ENCODE results near the gene GATAD2A.

DNA sequence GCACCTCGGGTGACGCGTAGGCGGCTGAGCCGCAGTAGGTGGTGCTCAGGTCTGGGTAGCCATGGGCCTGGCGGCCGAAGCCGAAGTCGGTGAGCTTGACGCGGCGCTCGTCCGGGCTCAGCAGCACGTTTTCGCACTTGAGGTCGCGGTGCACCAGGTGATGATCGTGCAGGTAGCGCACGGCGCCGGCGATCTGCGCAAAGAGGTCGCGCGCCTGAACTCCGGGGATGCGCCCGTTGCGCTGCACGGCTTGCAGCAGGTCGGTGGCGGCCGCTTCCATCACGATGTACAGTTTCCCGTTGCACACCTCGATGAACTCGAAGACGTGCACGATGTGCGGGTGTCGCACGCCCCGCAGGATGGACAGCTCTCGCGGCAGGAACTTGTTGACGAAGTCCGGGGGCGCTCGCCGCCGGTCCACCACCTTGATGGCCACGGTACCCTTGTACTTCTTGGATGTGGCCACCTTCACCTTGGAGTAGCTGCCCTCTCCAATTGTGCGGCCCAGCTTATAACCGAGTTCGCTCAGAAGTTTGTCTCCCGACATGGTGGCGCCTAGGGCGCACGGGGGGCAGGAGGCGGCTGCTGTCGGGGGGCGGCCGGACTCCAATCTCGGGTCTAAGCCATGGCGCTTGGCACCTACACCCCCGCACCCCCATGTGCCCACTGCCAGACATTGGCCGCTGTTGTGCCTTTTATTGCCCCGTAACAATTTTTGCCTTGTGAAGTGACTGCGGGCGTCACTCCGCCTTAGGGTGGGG, 109.6 kb downstream of the GATAD2A start, which contains the start of gene TSSK6:
- TF ChIP-seq POLR2A (IDR thresholded peaks at IDR 0.05) (no peak), POLR2AphosphoS5 (IDR thresholded peaks at IDR 0.05) (no peak), EP300 (IDR thresholded peaks at IDR 0.05) (no peak)
- TF ChIP-seq, protein P1, sequence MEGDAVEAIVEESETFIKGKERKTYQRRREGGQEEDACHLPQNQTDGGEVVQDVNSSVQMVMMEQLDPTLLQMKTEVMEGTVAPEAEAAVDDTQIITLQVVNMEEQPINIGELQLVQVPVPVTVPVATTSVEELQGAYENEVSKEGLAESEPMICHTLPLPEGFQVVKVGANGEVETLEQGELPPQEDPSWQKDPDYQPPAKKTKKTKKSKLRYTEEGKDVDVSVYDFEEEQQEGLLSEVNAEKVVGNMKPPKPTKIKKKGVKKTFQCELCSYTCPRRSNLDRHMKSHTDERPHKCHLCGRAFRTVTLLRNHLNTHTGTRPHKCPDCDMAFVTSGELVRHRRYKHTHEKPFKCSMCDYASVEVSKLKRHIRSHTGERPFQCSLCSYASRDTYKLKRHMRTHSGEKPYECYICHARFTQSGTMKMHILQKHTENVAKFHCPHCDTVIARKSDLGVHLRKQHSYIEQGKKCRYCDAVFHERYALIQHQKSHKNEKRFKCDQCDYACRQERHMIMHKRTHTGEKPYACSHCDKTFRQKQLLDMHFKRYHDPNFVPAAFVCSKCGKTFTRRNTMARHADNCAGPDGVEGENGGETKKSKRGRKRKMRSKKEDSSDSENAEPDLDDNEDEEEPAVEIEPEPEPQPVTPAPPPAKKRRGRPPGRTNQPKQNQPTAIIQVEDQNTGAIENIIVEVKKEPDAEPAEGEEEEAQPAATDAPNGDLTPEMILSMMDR (IDR thresholded peaks at IDR 0.05) = no peak

Data from sigmoid colon (tissue), 4 donors.